CD4-positive, alpha-beta T cell treated with Interleukin-1 beta for 1 hour (primary cell): ENCODE measurements around the gene LIFR.

Experiments used
- DNase-seq, 2 donors: peaks; one replicate each; pipeline ENCODE4 v3.0.0-alpha.2; 2020 to 2022

LIFR gene

GRCh38 chr5:38431242-38431853 is 125.1 kb downstream of the LIFR start:
- DNase-seq, result no peak

GRCh38 chr5:38426986-38427950 is 129.2 kb downstream of the LIFR start:
- DNase-seq, result no peak

- no peak for DNase-seq
These were observed 130.0 kb downstream of the LIFR start for GRCh38 chr5:38426490-38426889.
